Measurements from ENCODE around the gene FOXG1.

The FOXG1 gene

GRCh38 chr14:28777471-28778137 lies 11.0 kb downstream of the FOXG1 start:
- DNase-seq: no peak

- DNase-seq: no peak
Observed at GRCh38 chr14:28778138-28779117, 11.8 kb downstream of the FOXG1 start.

GRCh38 chr14:28779456-28779855 lies 12.9 kb downstream of the FOXG1 start:
- DNase-seq: no peak

GRCh38 chr14:28780843-28781820 lies 14.5 kb downstream of the FOXG1 start:
- DNase-seq: no peak

GRCh38 chr14:28782301-28782700 lies 15.7 kb downstream of the FOXG1 start:
- DNase-seq: no peak

- no peak for DNase-seq
Observed at GRCh38 chr14:28783664-28784063, 17.1 kb downstream of the FOXG1 start.

- DNase-seq: no peak
Observed at GRCh38 chr14:28784096-28785048, 17.8 kb downstream of the FOXG1 start.

- peak; percentile 32 for DNase-seq
Observed at GRCh38 chr14:28785096-28785952, 18.7 kb downstream of the FOXG1 start.

- DNase-seq: no peak
Observed at GRCh38 chr14:28807518-28807917, 40.9 kb downstream of the FOXG1 start.

- peak; percentile 1 for DNase-seq
Observed at GRCh38 chr14:28813810-28814209, 47.2 kb downstream of the FOXG1 start.
